ENCODE results near the gene C5AR2.

DNA sequence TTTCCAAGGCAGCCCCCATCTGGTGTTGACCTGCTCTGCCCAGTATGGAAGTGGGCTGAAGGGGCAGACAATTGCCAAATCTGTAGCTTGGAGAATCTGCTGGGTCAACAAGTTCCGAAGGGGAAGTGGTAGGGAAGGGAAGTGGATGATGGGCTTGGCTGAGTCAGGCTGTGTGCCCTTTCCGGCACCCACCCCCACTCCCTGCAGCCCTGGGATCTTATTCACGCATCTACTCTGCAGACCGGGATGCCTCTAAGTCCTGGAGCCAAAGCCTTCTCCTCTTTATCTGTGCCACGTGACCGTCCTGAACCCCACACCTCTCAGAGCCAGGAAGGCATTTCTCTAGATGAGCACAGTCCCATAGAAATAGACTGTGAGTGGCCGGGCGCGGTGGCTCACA is 7.5 kb upstream of the C5AR2 start:
- TF ChIP-seq, protein P1, sequence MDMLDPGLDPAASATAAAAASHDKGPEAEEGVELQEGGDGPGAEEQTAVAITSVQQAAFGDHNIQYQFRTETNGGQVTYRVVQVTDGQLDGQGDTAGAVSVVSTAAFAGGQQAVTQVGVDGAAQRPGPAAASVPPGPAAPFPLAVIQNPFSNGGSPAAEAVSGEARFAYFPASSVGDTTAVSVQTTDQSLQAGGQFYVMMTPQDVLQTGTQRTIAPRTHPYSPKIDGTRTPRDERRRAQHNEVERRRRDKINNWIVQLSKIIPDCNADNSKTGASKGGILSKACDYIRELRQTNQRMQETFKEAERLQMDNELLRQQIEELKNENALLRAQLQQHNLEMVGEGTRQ (CRISPR knock-in tag; IDR thresholded peaks at IDR 0.05) = no peak
- TF ChIP-seq, protein P2, sequence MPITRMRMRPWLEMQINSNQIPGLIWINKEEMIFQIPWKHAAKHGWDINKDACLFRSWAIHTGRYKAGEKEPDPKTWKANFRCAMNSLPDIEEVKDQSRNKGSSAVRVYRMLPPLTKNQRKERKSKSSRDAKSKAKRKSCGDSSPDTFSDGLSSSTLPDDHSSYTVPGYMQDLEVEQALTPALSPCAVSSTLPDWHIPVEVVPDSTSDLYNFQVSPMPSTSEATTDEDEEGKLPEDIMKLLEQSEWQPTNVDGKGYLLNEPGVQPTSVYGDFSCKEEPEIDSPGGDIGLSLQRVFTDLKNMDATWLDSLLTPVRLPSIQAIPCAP (CRISPR knock-in tag; IDR thresholded peaks at IDR 0.05) = no peak
- TF ChIP-seq NFYB (CRISPR knock-in tag; conservative IDR thresholded peaks at IDR 0.05; ENCODE audit: low read depth) (no peak), TCF7 (CRISPR knock-in tag; IDR thresholded peaks at IDR 0.05; ENCODE audit: low read depth) (no peak), PRRX2 (CRISPR knock-in tag; IDR thresholded peaks at IDR 0.05) (no peak), ZNF263 (CRISPR knock-in tag; IDR thresholded peaks at IDR 0.05; ENCODE audit: low read depth) (no peak), ARID4B (CRISPR knock-in tag; IDR thresholded peaks at IDR 0.05; ENCODE audit: borderline replicate concordance) (no peak), ELF4 (CRISPR knock-in tag; IDR thresholded peaks at IDR 0.05; ENCODE audit: low read depth) (no peak), FOXJ3 (CRISPR knock-in tag; IDR thresholded peaks at IDR 0.05; ENCODE audit: borderline replicate concordance) (no peak)
- TF ChIP-seq, protein P3, sequence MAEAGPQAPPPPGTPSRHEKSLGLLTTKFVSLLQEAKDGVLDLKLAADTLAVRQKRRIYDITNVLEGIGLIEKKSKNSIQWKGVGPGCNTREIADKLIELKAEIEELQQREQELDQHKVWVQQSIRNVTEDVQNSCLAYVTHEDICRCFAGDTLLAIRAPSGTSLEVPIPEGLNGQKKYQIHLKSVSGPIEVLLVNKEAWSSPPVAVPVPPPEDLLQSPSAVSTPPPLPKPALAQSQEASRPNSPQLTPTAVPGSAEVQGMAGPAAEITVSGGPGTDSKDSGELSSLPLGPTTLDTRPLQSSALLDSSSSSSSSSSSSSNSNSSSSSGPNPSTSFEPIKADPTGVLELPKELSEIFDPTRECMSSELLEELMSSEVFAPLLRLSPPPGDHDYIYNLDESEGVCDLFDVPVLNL (CRISPR knock-in tag; IDR thresholded peaks at IDR 0.05; ENCODE audit: borderline replicate concordance, low read depth) = no peak
- TF ChIP-seq, protein P4, sequence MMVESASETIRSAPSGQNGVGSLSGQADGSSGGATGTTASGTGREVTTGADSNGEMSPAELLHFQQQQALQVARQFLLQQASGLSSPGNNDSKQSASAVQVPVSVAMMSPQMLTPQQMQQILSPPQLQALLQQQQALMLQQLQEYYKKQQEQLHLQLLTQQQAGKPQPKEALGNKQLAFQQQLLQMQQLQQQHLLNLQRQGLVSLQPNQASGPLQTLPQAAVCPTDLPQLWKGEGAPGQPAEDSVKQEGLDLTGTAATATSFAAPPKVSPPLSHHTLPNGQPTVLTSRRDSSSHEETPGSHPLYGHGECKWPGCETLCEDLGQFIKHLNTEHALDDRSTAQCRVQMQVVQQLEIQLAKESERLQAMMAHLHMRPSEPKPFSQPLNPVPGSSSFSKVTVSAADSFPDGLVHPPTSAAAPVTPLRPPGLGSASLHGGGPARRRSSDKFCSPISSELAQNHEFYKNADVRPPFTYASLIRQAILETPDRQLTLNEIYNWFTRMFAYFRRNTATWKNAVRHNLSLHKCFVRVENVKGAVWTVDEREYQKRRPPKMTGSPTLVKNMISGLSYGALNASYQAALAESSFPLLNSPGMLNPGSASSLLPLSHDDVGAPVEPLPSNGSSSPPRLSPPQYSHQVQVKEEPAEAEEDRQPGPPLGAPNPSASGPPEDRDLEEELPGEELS (CRISPR knock-in tag; IDR thresholded peaks at IDR 0.05) = no peak
- TF ChIP-seq, protein P5, sequence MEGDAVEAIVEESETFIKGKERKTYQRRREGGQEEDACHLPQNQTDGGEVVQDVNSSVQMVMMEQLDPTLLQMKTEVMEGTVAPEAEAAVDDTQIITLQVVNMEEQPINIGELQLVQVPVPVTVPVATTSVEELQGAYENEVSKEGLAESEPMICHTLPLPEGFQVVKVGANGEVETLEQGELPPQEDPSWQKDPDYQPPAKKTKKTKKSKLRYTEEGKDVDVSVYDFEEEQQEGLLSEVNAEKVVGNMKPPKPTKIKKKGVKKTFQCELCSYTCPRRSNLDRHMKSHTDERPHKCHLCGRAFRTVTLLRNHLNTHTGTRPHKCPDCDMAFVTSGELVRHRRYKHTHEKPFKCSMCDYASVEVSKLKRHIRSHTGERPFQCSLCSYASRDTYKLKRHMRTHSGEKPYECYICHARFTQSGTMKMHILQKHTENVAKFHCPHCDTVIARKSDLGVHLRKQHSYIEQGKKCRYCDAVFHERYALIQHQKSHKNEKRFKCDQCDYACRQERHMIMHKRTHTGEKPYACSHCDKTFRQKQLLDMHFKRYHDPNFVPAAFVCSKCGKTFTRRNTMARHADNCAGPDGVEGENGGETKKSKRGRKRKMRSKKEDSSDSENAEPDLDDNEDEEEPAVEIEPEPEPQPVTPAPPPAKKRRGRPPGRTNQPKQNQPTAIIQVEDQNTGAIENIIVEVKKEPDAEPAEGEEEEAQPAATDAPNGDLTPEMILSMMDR (IDR thresholded peaks at IDR 0.05) = no peak

Measured in WTC11 (cell line).